Ectodermal cell (in vitro differentiated cells): ENCODE results near the gene HIC1.
A peak's percentile ranks its signal among the peaks of the same experiment; 100 is the strongest.

Experiments
- H3K27ac ChIP-seq: 2 replicates; pipeline ENCODE4 v1.7.0; 2013; ENCODE audit warnings: mild to moderate bottlenecking, low read depth, low read length; ENCODE audit not compliant: insufficient read depth, poor library complexity, severe bottlenecking
- H3K27me3 ChIP-seq: 2 replicates; pipeline ENCODE4 v1.7.0; 2013; ENCODE audit warnings: mild to moderate bottlenecking, low read length; ENCODE audit not compliant: insufficient read depth, control insufficient read depth, poor library complexity, severe bottlenecking
- H3K36me3 ChIP-seq: one replicate; pipeline ENCODE4 v1.7.0; 2013; ENCODE audit warnings: low read length; ENCODE audit not compliant: control insufficient read depth, insufficient read depth
- H3K4me1 ChIP-seq: one replicate; pipeline ENCODE4 v1.7.0; 2013; ENCODE audit warnings: low read length; ENCODE audit not compliant: control insufficient read depth, insufficient read depth
- H3K4me3 ChIP-seq: 2 replicates; pipeline ENCODE4 v1.7.0; 2013; ENCODE audit warnings: low read depth, low read length, control low read depth; ENCODE audit not compliant: insufficient read depth
- H3K9me3 ChIP-seq: 2 replicates; pipeline ENCODE4 v1.7.0; 2013; ENCODE audit warnings: mild to moderate bottlenecking, low read length, moderate library complexity; ENCODE audit not compliant: control insufficient read depth
- WGBS, 2 experiments: methylation state at CpG; one replicate each; pipeline ENCODE4 v1.1.7; 2013; ENCODE audit warnings: missing lambda C conversion rate in 2 of 2; 5-methylcytosine and 5-hydroxymethylcytosine counted together

The HIC1 gene

GRCh38 chr17:2025622-2026309 lies 29.1 kb upstream of the HIC1 start:
- Histone ChIP-seq H3K36me3 (no peaks in the 10 kb centered on the region), H3K27ac (no peak overlapping the region), H3K4me1 (peaks cover 23% of the 10 kb centered on the region), H3K27me3 (peaks cover 71% of the 10 kb centered on the region), H3K4me3 (peak overlapping the region; percentile 58), H3K9me3 (no peaks in the 10 kb centered on the region)
- WGBS, 2 experiments: 2% methylated on average over 55 of the region's 55 CpGs

- H3K36me3 ChIP-seq: no peaks in the 10 kb centered on the region
- H3K27me3 ChIP-seq: peaks cover 67% of the 10 kb centered on the region
- no peaks in the 10 kb centered on the region for H3K9me3 ChIP-seq
- no peak overlapping the region for H3K27ac ChIP-seq
- no peak overlapping the region for H3K4me3 ChIP-seq
- 89 to 90% methylated on average over 11 of the region's 11 CpGs for WGBS, 2 experiments
- peaks cover 22% of the 10 kb centered on the region for H3K4me1 ChIP-seq
Measured at GRCh38 chr17:2027528-2028233, 27.2 kb upstream of the HIC1 start.

GRCh38 chr17:2028234-2028614 lies 26.7 kb upstream of the HIC1 start:
- no peak overlapping the region for H3K4me3 ChIP-seq
- H3K4me1 ChIP-seq: peaks cover 17% of the 10 kb centered on the region
- WGBS, 2 experiments: 82 to 91% methylated on average over 5 of the region's 5 CpGs
- H3K36me3 ChIP-seq: no peaks in the 10 kb centered on the region
- peaks cover 63% of the 10 kb centered on the region for H3K27me3 ChIP-seq
- H3K27ac ChIP-seq: no peak overlapping the region
- no peaks in the 10 kb centered on the region for H3K9me3 ChIP-seq

GRCh38 chr17:2028737-2029136 lies 26.2 kb upstream of the HIC1 start:
- WGBS, 2 experiments: 47 to 49% methylated on average over 6 of the region's 6 CpGs
- no peak overlapping the region for H3K4me3 ChIP-seq
- H3K9me3 ChIP-seq: no peaks in the 10 kb centered on the region
- no peaks in the 10 kb centered on the region for H3K36me3 ChIP-seq
- H3K27me3 ChIP-seq: peaks cover 59% of the 10 kb centered on the region
- H3K27ac ChIP-seq: no peak overlapping the region
- peaks cover 21% of the 10 kb centered on the region for H3K4me1 ChIP-seq

- Histone ChIP-seq H3K4me3 (peak within 1 kb of the TSS; percentile 95), H3K36me3 (no peaks in the 10 kb centered on the region), H3K27ac (no peak within 1 kb of the TSS), H3K4me1 (peaks cover 28% of the 10 kb centered on the region), H3K9me3 (no peaks in the 10 kb centered on the region), H3K27me3 (peaks cover 45% of the 10 kb centered on the region)
- WGBS, 2 experiments: 2% methylated on average over 59 of the region's 59 CpGs
Measured at GRCh38 chr17:2029911-2030778, 24.8 kb upstream of the HIC1 start, which contains the start of gene DPH1. DPH1 (plus strand) TSS chr17:2030153; CDS start chr17:2030170, 17 bp downstream.

- WGBS, 2 experiments: 35 to 36% methylated on average over 10 of the region's 10 CpGs
- no peak overlapping the region for H3K27ac ChIP-seq
- peaks cover 39% of the 10 kb centered on the region for H3K27me3 ChIP-seq
- peaks cover 29% of the 10 kb centered on the region for H3K4me1 ChIP-seq
- no peaks in the 10 kb centered on the region for H3K9me3 ChIP-seq
- no peaks in the 10 kb centered on the region for H3K36me3 ChIP-seq
- peak overlapping the region; percentile 95 for H3K4me3 ChIP-seq
Measured at GRCh38 chr17:2030779-2031163, 24.1 kb upstream of the HIC1 start.

GRCh38 chr17:2033153-2033552 lies 21.8 kb upstream of the HIC1 start:
- WGBS, 2 experiments: 92 to 93% methylated on average over 7 of the region's 7 CpGs

GRCh38 chr17:2034157-2034556 lies 20.7 kb upstream of the HIC1 start:
- Histone ChIP-seq H3K9me3 (no peaks in the 10 kb centered on the region), H3K27me3 (peaks cover 5% of the 10 kb centered on the region), H3K27ac (peak overlapping the region; percentile 39), H3K36me3 (no peaks in the 10 kb centered on the region), H3K4me3 (no peak overlapping the region), H3K4me1 (peaks cover 19% of the 10 kb centered on the region)
- WGBS, 2 experiments: 47 to 52% methylated on average over 6 of the region's 7 CpGs

More at GRCh38 chr17:2033153-2033552, 21.8 kb upstream of the HIC1 start:
- Histone ChIP-seq H3K4me1 (peaks cover 28% of the 10 kb centered on the region), H3K27me3 (peaks cover 15% of the 10 kb centered on the region), H3K9me3 (no peaks in the 10 kb centered on the region), H3K4me3 (no peak overlapping the region), H3K36me3 (no peaks in the 10 kb centered on the region), H3K27ac (no peak overlapping the region)

- H3K27me3 ChIP-seq: no peaks in the 10 kb centered on the region
- peaks cover 19% of the 10 kb centered on the region for H3K4me1 ChIP-seq
- 60 to 67% methylated on average over 8 to 9 of the region's 9 CpGs for WGBS, 2 experiments
- H3K27ac ChIP-seq: no peak overlapping the region
- no peak overlapping the region for H3K4me3 ChIP-seq
- H3K36me3 ChIP-seq: no peaks in the 10 kb centered on the region
- no peaks in the 10 kb centered on the region for H3K9me3 ChIP-seq
Measured at GRCh38 chr17:2034806-2035540, 19.9 kb upstream of the HIC1 start.
